Uterine smooth muscle cell (primary cell): Measurements from ENCODE around the gene H1-8. TPM values are rescaled to one million over a fixed set of nuclear protein-coding genes. Genes with fewer than 3 reads are reported as not detected.

Experiments used
- total RNA-seq: library from RNA; depleted of rRNA; stranded (reverse); fragments of >200 nt; gene quantifications from 2 replicates; pipeline ENCODE4 v1.2.3, GENCODE V29; 2014

H1-8 gene, protein sequence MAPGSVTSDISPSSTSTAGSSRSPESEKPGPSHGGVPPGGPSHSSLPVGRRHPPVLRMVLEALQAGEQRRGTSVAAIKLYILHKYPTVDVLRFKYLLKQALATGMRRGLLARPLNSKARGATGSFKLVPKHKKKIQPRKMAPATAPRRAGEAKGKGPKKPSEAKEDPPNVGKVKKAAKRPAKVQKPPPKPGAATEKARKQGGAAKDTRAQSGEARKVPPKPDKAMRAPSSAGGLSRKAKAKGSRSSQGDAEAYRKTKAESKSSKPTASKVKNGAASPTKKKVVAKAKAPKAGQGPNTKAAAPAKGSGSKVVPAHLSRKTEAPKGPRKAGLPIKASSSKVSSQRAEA
- total RNA-seq = not detected in 2 replicates

DNA sequence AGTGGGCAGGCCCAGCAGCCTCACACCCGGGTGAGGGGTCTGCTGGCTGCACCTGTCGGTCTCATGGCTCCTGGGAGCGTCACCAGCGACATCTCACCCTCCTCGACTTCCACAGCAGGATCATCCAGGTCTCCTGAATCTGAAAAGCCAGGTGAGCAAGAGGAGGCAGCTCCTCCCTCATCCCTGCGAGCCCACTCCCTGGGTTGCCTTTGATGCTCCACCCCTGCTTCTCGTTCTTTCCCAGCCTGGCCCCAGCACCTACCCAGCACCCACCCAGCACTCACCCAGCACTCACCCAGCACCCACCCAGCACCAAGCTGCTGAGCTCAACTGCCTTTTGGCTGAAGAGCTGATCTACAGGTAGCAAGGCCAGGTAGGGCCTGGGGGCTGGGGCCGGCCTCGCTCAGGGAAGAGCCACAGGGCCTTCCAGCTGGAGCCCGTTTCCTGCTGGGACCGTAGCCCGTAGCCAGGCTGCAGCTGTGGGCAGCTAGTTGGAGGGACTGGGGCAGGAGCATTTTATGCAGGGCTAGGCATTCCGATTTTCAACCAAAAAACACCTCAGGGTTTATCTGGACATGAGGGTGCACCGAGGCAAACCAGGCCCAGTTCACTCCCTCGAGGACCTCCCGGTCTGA is at the start of gene H1-8:
H1-8 (plus strand) TSS at position 20 of the 635 bp plus-strand sequence; CDS start at position 64, 44 bp downstream.

DNA sequence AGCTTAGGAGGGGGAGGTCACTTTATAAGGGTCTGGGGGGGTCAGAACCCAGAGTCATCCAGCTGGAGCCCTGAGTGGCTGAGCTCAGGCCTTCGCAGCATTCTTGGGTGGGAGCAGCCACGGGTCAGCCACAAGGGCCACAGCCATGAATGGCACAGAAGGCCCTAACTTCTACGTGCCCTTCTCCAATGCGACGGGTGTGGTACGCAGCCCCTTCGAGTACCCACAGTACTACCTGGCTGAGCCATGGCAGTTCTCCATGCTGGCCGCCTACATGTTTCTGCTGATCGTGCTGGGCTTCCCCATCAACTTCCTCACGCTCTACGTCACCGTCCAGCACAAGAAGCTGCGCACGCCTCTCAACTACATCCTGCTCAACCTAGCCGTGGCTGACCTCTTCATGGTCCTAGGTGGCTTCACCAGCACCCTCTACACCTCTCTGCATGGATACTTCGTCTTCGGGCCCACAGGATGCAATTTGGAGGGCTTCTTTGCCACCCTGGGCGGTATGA is 14.3 kb upstream of the H1-8 start, which contains the start of gene RHO:
RHO (plus strand) TSS at position 51 of the 512 bp plus-strand sequence; CDS start at position 146, 95 bp downstream.

Other genes with a start within 250 kb of the H1-8 start
- gene EFCAB12, start 114.5 kb upstream of the H1-8 start, total RNA-seq = under 0.01 TPM in 1 of 2 replicates, not detected in the other
- gene MBD4, start 103.2 kb upstream of the H1-8 start, total RNA-seq = 21.2 and 22.1 TPM in 2 replicates
- 26.0 and 34.0 TPM in 2 replicates for gene IFT122, start 103.0 kb upstream of the H1-8 start, total RNA-seq
- not detected in 2 replicates for gene RHO, start 14.5 kb upstream of the H1-8 start, total RNA-seq
- gene PLXND1, start 63.5 kb downstream of the H1-8 start, total RNA-seq = 56.2 and 66.1 TPM in 2 replicates